IPS DF 4.7 (cell line): ENCODE measurements around the gene YPEL3.
"Not testable (repeated sequence)": the region's sequence is repeated elsewhere in the genome, so short reads cannot be mapped to it uniquely, and the experiment has no call there.

Source experiments
- DNase-seq: peaks from one replicate; pipeline ENCODE4 v3.0.0-alpha.2; 2013; ENCODE audit warnings: low spot score; ENCODE audit errors: extremely low read depth

The YPEL3 gene, protein sequence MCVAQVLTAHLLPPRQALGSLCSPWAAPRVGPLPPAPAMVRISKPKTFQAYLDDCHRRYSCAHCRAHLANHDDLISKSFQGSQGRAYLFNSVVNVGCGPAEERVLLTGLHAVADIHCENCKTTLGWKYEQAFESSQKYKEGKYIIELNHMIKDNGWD

DNA sequence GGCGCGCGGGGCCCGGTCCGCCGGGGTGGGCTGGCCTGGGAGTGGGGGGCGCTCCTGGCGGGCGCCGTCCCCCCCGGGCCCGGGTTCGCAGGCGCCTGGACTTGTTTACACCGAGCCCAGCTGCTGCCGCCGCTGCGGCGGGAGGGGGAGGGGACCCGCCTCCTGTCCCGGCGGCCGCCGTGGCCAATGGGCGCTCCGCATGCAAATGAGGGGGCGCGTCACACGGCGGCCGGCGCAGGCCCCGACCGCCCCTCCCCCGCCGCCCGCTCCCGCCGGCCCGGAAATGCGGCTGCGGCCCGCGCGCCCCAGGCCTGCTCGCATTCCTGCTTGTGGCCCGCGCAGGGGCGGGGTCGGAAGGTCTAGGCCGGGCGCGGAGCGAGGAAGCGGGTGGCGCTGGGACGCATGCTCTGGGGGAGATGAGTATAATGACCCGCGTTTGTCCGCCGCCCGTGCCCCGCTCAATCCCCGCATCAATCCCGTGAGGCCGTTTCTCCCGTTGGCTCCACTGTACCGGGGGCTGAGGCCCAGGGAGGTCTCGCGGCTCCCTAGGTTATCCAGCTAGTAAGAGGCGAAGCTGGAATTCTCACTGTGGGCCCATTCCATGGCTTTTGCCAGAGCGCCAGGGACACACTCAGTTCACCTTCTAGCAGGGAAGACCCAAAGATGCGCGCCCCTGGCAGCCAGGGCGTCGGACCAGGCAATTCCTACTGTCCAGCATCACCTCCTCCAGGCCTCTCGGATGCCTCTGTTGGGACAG is at the start of gene YPEL3:
Gene YPEL3 (minus strand): TSS at position 109 of the 757 bp plus-strand sequence. CDS start 731 bp downstream, outside the sequence.
- DNase-seq: no peak

DNA sequence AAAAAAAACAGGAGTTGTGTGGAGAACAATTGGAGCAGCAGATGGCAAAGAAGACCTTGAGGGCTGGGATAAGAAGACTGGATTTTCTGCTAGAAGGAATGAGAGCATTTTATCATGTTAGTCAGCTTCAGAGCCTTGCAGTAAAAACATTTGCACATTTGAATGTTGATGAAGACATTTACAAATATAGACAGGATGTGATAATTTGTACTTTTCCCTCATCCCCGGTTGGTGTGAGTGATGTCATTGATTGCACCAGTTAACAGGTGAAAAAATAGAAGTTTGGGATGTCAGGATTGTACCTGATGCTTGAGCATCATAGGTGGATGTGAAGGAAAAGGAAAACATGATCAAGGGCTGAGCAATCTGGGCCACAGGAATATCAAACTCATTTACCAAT is 49.6 kb upstream of the YPEL3 start:
- no peak for DNase-seq

DNA sequence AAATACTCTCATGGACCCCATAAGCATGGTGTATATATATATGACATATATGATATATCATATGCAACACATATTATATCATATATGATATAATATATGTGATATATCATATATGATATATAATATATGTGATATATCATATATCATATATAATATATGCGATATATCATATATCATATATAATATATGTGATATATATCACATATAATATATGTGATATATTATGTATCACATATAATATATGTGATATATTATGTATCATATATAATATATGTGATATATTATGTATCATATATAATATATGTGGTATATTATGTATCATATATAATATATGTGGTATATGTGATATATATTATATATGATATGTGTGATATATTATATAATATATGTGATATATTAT is 48.9 kb upstream of the YPEL3 start:
- DNase-seq: no peak

DNA sequence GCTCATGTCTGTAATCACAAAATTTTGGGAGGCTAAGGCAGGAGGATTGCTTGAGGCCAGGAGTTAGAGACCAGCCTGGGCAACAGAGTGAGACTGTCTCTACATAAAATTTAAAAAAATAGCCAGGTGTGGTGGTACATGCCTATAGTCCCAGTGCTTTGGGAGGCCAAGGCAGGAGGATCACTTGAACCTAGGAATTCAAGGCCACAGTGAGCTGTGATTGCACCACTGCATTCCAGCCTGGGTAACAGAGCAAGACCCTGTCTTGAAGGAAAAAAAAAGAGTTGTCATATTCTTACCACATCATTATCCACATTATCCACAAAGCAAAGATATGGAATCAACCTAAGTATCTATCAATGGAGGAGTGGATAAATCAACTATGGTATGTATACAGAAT is 48.0 kb upstream of the YPEL3 start:
- no peak for DNase-seq

DNA sequence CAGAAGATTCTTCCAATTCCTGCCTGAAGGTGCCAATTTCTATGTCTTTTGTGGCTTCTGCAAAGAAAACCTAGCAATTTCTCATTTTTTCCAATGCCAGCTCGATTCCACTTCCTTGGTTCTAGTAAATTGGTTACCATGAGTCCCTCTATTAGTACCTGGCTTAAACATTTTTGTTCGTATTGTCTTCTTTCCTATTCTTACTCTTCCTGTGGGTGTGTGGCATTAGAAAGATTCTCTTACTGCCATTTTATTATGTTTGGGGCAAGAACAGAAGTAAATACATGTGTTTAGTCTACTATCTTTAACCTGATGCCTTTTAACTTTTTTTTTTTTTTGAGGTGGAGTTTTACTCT is 47.3 kb upstream of the YPEL3 start:
- DNase-seq: no peak

DNA sequence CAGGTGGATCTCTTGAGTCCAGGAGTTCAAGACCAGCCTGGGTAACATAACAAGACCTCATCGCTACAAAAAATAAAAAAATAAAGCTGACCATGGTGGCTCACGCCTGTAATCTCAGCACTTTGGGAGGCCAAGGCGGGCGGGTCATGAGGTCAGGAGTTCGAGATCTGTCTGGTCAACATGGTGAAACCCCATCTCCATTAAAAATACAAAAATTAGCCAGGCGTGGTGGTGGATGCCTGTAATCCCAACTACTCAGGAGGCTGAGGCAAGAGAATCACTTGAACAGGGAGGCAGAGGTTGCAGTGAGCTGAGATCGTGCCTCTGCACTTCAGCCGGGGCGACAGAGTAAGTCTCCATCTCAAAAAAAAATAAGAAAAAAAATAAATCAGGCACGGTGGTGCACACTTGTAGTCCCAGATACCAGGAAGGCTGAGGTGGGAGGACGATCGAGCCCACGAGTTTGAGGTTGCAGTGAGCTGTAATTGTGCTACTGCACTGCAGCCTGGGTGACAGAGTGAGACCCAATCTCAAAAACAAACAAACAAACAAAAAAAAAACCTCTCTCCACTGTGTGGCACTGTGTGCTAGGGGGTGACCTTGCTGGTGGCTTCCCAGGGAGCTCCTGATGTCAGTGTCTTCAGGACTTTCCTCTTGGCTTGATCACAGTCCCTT is 46.8 kb upstream of the YPEL3 start:
- DNase-seq: no peak

DNA sequence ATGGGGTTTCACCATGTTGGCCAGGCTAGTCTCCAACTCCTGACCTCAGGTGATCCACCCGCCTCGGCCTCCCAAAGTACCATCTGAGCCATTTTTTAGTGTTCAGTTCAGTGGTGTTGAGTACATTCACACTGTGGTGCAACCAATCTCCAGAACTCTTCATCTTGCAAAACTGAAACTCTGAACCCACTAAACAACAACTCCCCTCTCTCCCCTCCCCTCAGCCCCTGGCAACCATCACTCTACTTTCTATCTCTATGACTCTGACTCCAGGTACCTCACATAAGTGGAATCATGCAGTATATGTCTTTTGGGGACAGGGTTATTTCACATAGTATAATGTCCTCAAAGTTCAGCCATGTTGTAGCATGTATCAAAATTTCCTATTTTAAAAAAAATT is 45.7 kb upstream of the YPEL3 start:
- DNase-seq: no peak

DNA sequence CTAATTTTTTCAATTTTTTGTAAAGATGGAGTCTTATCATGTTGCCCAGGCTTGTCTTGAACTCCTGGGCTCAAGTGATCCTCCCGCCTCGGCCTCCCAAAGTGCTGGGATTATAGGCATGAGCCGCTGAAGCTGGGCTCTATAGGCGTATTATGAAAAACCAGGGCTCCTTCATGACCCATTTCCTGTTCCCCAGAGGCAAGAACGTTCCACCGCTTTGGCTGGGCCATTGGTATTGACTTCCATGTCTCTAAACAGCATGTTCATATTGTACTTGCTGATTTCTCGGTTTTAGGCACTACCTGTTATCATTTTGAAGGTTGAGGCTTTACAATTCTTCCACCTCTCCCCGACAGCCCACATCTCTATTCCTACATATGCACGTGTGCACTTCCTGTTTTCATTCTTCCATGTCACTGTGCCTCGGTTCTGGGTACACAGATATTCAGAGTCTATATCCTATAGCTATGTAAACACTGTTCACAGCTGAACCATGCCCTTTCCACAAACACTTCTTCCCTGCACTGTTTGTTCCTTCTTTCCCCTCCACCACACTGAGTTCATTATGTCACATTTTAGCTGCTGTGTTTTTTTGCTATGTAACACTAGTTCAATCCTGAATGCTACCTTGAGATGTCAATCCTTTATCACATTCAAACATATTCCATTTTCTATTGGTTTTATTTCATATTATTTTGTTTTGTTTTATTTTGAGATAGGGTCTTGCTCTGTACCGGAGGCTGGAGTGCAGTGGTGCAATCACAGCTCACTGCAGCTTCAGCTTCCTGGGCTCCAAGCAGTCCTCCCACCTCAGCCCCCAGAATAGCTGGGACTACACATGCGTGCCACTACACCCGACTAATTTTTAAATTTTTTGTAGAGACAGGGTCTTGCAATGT is 43.8 kb upstream of the YPEL3 start:
- DNase-seq: no peak

DNA sequence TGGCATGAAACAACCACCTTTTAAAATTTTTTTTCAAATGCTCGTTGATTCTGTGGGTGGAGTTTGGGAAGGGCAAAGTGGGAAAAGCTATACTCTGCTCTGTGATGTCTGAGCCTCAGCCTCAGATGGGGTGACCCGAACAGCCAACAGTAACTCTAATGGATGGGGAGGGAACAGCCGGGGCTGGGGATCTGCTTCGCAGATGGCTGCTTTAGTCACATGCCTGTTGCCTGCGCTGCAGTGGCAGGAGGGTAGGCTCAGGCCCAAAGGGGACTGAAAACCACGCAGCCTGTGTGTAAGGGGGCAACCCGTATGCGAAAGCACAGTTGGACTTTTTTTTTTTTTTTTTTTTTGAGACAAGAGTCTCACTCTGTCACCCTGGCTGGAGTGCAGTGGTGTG is 41.9 kb upstream of the YPEL3 start:
- no peak for DNase-seq

DNA sequence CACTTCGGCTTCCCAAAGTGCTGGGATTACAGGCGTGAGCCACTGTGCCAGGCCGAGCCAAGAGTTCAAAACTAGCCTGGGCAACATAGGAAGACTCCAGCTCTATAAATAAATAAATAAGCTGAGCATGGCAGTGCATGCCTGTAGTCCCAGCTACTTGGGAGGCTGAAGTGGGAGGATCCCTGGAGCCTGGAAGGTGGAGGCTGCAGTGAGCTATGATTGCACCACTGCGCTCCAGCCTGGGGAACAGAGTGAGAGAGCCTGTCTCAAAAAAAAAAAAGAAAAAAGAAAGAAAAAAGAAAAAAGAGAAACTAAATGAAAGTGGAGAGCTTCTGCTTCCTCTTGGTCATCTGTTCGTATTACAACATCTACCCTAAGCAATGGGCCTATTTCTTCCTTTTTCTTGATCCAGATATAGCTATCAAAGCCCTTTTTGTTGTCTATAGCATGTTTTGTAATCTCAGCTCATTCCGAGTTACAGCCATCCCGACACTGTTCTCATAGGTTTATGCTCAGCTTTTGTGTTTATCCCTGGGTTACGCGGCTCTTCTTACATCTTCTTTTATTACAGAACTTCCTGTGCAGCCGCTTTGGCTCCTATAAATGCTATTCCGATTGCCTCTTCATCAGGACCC is 41.1 kb upstream of the YPEL3 start:
- no peak for DNase-seq

DNA sequence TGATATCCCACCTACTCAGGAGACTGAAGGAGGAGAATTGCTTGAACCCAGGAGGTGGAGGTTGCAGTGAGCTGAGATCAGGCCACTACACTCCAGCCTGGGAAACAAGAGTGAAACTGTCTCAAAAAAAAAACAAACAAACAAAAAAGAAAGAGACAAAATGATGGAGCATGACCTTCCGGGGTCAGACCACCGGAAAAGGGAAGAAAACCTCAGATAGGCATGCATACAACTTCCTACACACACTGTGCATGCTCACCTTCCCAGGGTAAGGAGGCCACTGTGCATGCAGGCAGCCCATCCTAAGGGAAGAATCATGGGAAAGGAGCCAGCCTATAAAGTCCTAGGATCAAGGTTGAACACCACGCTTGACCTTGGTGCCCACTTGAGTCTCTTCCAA is 36.6 kb upstream of the YPEL3 start:
- DNase-seq: no peak

DNA sequence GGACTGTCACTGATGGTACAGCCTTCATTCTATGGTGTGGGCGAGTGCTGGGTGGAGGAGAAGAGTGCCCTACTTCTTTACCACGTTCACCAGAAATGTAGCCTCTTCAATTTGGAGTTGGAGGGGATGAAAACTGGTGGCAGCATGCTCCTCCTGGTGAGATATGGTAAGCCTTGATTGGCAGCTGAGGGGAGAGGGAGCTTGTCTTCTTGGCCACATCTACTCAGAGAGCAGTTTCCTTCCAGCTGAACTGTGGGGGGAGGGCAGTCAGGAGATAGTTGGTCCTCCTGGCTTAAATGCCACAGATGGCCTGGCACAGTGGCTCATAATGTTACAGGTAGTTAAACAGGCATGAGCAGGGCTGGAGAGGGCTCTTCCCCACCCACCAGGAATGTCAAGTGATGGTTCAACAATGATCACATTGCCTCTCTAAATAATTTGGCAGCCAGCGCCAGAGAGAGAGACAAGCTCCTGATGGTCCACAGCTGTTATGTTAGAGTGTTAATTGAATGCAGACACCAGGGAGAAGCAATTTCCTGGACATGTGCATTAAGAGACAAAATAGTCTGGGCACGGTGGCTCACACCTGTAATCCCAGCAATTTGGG is 36.0 kb upstream of the YPEL3 start:
- DNase-seq: no peak

DNA sequence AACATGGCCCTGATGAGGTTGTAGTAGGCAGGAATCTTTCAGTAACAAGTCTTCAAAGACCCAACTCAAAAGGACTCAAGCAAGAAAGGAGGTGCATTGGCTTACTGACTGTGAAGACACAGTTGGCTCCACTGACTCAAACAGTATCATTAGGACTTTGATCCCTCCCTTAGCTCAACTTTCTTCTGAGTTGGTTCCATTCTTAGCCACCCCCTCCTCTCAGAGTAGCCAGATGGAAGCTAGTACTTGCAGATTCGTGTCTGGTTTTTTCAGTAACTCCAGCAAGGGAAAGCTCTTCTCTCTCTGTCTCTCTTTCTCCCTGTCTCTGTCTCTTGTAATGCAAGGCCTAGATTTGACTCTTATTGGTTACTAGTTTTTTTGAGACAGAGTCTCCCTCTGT is 32.0 kb upstream of the YPEL3 start:
- no peak for DNase-seq

DNA sequence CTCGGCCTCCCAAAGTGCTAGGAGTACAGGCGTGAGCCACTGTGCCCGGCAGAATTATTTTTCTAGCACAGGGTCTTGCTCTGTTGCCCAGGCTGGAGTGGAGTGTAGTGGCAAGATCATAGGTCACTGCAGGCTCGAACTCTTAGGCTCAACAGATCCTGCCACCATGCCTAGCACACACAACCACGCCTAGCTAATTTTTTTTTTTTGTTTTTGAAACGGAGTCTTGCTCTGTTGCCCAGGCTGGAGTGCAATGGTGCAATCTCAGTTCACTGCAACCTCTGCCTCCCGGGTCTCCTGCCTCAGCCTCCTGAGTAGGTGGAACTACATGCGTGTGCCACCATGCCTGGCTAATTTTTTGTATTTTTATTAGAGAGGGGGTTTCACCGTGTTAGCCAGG is 29.7 kb upstream of the YPEL3 start:
- DNase-seq: not testable (repeated sequence)

DNA sequence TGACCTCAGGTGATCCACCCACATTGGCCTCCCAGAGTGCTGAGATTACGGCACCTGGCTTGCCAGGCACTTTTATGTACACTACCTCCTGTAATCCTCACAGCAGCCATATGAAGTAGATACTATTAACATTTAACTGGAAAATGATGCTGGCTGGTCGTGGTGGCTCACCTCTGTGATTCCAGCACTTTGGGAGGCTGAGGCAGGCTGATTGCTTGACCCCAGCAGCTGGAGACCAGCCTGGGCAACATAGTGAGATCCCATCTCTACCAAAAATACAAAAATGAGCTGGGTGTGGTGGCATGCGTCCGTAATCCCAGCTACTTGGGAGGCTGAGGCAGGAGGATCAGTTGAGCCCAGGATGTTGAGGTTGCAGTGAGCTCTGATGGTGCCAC is 29.0 kb upstream of the YPEL3 start:
- no peak for DNase-seq

DNA sequence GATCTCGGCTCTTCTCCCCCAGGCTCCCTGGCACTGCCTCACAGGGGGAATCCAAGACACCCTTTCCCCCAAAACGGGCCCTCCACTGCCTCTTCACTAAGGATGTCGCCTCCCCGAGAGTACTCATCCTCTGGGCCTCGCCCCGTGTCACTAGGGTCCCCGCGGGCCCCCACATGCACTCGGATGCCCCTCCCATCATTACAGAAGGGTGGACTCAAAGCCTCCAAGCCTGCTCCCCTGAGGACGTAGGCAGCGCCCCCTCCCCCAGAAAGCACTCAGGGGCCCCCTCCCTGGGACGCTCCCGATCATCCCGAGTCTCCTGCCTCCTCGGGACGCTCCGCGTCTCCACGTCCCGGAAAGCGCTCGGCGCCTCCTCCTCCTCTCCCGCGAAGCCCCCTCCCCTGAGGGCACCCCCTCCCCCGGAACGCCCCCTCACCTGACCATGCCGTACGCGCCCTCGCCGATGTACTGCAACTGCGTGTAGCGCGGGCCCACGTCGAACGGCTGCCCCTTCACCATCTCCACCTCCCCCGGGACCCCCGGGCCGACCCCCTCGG is 26.7 kb upstream of the YPEL3 start:
- DNase-seq: no peak

DNA sequence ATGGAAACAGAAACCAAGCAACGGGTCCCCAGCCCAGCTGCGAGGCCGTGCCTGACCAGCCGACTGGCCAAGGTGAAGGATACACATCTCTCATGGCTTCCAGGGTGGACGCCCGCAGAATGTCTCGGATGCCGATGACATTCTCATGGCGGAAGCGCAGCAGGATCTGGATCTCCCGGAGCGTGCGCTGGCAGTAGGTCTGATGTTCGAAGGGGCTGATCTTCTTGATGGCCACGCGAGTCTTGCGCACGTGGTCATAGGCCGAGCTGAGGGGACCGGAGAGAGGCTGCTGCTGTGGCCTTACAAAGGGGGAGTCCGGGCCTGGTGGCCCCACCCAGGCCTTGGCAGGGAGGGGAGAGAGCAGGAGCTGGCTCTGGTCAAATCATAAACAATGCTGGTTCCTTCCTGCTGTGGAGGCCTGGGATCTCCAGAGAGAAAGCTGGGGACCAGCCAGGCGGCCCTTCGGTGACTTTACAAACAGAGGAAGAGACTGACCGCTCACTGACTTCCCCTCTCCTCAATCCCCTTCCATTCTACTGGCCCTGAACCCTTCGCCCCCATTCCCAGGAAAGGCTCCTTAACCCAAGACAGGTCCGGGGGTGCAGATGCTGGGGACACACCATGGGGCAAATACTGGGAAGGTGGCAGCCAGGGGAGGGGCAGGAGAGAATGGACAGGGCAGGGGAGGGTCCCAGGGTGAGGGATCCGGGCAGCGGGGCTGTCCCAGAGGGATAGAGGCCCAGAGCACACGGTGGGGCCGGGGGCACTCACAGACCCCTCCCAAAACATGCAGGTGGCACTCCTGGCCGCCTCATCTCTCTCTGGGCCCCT is 25.9 kb upstream of the YPEL3 start:
- no peak for DNase-seq

DNA sequence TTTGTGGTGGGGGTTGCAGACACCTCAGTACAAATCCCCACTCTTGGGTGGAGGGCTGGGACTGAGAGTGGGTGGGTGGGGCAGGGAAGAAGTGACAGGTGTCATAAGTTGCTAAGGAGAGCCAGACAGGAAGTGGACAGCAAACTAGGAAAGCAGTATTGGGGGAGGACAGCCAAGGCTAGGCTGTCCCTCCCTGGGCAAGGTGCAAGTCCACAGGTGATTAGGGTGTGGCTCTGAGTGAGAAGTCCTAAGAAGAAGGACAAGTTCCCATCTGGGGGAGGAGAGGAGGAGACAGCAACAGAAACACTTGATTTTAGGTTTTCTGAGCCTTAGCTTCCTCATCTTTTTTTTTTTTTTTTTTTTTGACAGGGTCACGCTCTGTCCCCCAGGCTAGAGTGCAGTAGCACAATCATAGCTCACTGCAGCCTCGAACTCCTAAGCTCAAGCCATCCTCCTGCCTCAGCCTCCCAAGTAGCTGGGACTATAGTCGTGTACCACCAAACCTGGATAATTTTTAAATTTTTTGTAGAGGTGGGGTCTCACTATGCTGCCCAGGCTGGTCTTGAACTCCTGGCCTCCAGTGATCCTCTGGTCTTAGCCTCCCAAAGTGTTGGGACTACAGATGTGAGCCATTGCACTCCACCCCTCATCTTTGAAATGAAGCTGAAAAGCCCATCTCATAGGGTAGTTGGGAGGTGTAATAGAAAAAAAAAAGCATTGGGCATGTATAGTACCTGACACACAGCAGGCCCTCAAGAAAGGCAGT is 24.5 kb upstream of the YPEL3 start:
- DNase-seq: no peak

DNA sequence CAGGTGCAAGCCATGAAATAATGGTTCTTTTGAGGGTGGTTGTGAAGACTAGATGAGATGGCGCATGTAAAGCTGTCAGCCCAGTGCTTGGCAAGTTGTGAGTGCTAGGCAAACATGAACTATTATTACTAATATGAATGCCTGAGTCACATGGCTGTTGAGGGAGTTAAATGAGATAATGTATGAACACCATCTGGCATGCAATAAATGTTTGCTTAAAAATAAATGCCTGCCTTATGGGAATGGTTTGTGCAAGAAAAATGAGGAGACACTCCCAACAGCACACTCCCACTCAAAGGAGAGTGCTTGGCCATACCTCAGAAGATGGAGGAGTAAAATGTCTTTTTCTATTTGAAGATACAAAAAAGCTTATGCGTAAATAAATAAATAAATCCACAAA is 23.4 kb upstream of the YPEL3 start:
- no peak for DNase-seq
